HCT116 (cell line): ENCODE measurements around the gene GALR2. TPM values are rescaled to one million over a fixed set of nuclear protein-coding genes. Genes with fewer than 3 reads are reported as not detected.

ENCODE experiments used
- ATAC-seq: fragments of 200-7000 bp; cut with Tn5 transposase; 2 replicates; pipeline ENCODE4 v1.9.1; 2020; ENCODE audit warnings: mild to moderate bottlenecking, moderate library complexity
- BruUV-seq: library from RNA; stranded (reverse); fragments of 400-500 nt; replicated peaks from 2 replicates; lab custom pipeline; 2021; lab: Mats Ljungman, UMichigan
- CTCF ChIA-PET: fragments of 300-600 bp; sonication (Branson Sonifier 250); formaldehyde crosslinking; loops from one replicate; lab custom pipeline; 2021; ENCODE audit warnings: antibody characterized with exemption; lab: Charles Lee
- POLR2A ChIA-PET: fragments of 300-600, 350-600 bp; sonication (Branson Sonifier 250); formaldehyde crosslinking; loops from one replicate; lab custom pipeline; 2021; ENCODE audit warnings: antibody characterized with exemption; lab: Charles Lee
- RAD21 ChIA-PET, 2 experiments: fragments of 300-600 bp; sonication (Branson Sonifier 250); formaldehyde crosslinking; loops; one replicate each; lab custom pipeline; 2023; ENCODE audit warnings: low total read pairs in 2 of 2; ENCODE audit not compliant: uncharacterized antibody in 2 of 2, unreplicated experiment in 2 of 2, low non-redundant PET in 1 of 2; lab: Charles Lee
- DNase-seq: peaks from one replicate; pipeline ENCODE4 v3.0.0-alpha.2; 2010; ENCODE audit warnings: low read depth, low spot score
- H2AFZ ChIP-seq: fragments of 200-600 bp; shearing (Covaris generic), sonication (generic); 2 replicates; pipeline ENCODE4 v1.6.1; 2017; ENCODE audit warnings: low read depth, mixed run types, mixed read lengths, antibody characterized with exemption, low read length; ENCODE audit not compliant: poor library complexity, severe bottlenecking
- H3K27ac ChIP-seq: 2 replicates; pipeline ENCODE4 v1.5.1; 2012; ENCODE audit warnings: low read depth, low read length
- H3K27me3 ChIP-seq: fragments of 200-600 bp; sonication (generic); 2 replicates; pipeline ENCODE4 v1.6.1; 2016; ENCODE audit warnings: mixed run types, low read length, mixed read lengths; ENCODE audit not compliant: insufficient read depth
- H3K36me3 ChIP-seq, 2 experiments: fragments of 200-500 bp in 1 of 2; fragments of 200-600 bp in 1 of 2; sonication (Bioruptor generic) in 1 of 2; sonication (generic) in 1 of 2; 2 replicates each; pipeline versions ENCODE4 v1.5.1 to v1.6.1; 2014 to 2016; ENCODE audit warnings: low read length in 2 of 2, inconsistent platforms in 1 of 2, mixed read lengths in 1 of 2, mixed run types in 1 of 2; ENCODE audit not compliant: insufficient read depth in 2 of 2, control insufficient read depth in 1 of 2
- H3K4me1 ChIP-seq, 2 experiments: fragments of 200-600 bp in 1 of 2; sonication (generic) in 1 of 2; 2 replicates each; pipeline versions ENCODE4 v1.5.1 to v1.6.1; 2012 to 2017; ENCODE audit warnings: low read length in 2 of 2, inconsistent platforms in 1 of 2, mild to moderate bottlenecking in 1 of 2, mixed read lengths in 1 of 2, mixed run types in 1 of 2, moderate library complexity in 1 of 2; ENCODE audit not compliant: insufficient read depth in 2 of 2, control insufficient read depth in 1 of 2
- H3K4me2 ChIP-seq: fragments of 200-600 bp; sonication (generic); 2 replicates; pipeline ENCODE4 v1.6.1; 2017; ENCODE audit warnings: mixed run types, low read length, mixed read lengths
- H3K4me3 ChIP-seq, 2 experiments: fragments of 200-600 bp in 1 of 2; sonication (generic) in 1 of 2; replicated peaks in 1 of 2; 2 replicates each; pipeline ENCODE4 v1.5.1; 2011 to 2016; ENCODE audit warnings: low read length in 2 of 2, control low read depth in 1 of 2, low read depth in 1 of 2, mild to moderate bottlenecking in 1 of 2, mixed read lengths in 1 of 2, mixed run types in 1 of 2
- H3K79me2 ChIP-seq: fragments of 200-600 bp; sonication (generic); 2 replicates; pipeline ENCODE4 v1.6.1; 2017; ENCODE audit warnings: mild to moderate bottlenecking, mixed run types, low read length, moderate library complexity, mixed read lengths; ENCODE audit not compliant: insufficient read depth
- H3K9ac ChIP-seq: fragments of 200-600 bp; sonication (generic); 2 replicates; pipeline ENCODE4 v1.6.1; 2016; ENCODE audit warnings: low read length, mixed read lengths
- H3K9me2 ChIP-seq: fragments of 200-600 bp; sonication (generic), shearing (Covaris generic); 2 replicates; pipeline ENCODE4 v1.6.1; 2017; ENCODE audit warnings: mixed run types, mild to moderate bottlenecking, moderate library complexity; ENCODE audit not compliant: insufficient read depth
- H3K9me3 ChIP-seq, 2 experiments: fragments of 200-500 bp in 1 of 2; fragments of 200-600 bp in 1 of 2; sonication (Bioruptor generic) in 1 of 2; sonication (generic) in 1 of 2; 2 replicates each; pipeline ENCODE4 v1.6.1; 2014 to 2017; ENCODE audit warnings: low read length in 2 of 2, mixed read lengths in 2 of 2, inconsistent platforms in 1 of 2, low read depth in 1 of 2, mild to moderate bottlenecking in 1 of 2, mixed run types in 1 of 2, moderate library complexity in 1 of 2; ENCODE audit not compliant: control insufficient read depth in 1 of 2, insufficient read depth in 1 of 2
- H4K20me1 ChIP-seq: fragments of 200-600 bp; sonication (generic), shearing (Covaris generic); 2 replicates; pipeline ENCODE4 v1.6.1; 2017; ENCODE audit warnings: mixed run types, mild to moderate bottlenecking, moderate library complexity; ENCODE audit not compliant: insufficient read depth
- CBX3 ChIP-seq: IDR thresholded peaks from 2 replicates; pipeline ENCODE4 v1.6.1; 2012; ENCODE audit warnings: low read depth
- EZH2 ChIP-seq: fragments of 200-600 bp; sonication (generic); IDR thresholded peaks from 2 replicates; pipeline ENCODE4 v1.6.1; 2017; ENCODE audit warnings: antibody characterized with exemption, mixed run types
- EZH2phosphoT487 ChIP-seq: fragments of 200-600 bp; IDR thresholded peaks from 2 replicates; pipeline ENCODE4 v1.6.1; 2018; ENCODE audit warnings: antibody characterized with exemption, borderline replicate concordance
- FOSL1 ChIP-seq: IDR thresholded peaks from 2 replicates; pipeline ENCODE4 v1.6.1; 2012; ENCODE audit warnings: low read depth
- POLR2AphosphoS5 ChIP-seq: IDR thresholded peaks from 2 replicates; pipeline ENCODE4 v1.6.1; 2011; ENCODE audit warnings: mild to moderate bottlenecking, low read depth, low read length, moderate library complexity
- SIN3A ChIP-seq: IDR thresholded peaks from 2 replicates; pipeline ENCODE4 v1.6.1; 2012; ENCODE audit warnings: low read depth
- SRF ChIP-seq: IDR thresholded peaks from 2 replicates; pipeline ENCODE4 v1.6.1; 2012; ENCODE audit warnings: low read depth
- YY1 ChIP-seq: IDR thresholded peaks from 2 replicates; pipeline ENCODE4 v1.6.1; 2011; ENCODE audit warnings: low read length, low read depth, moderate library complexity, mild to moderate bottlenecking; ENCODE audit not compliant: insufficient replicate concordance; ENCODE audit errors: extremely low read depth
- ZFX ChIP-seq: fragments of 450-650 bp; IDR thresholded peaks from 2 replicates; pipeline ENCODE4 v1.6.1; 2017
- intact Hi-C: fragments of 100-400 bp; cut with micrococcal nuclease; formaldehyde crosslinking; loops from 2 replicates; pipeline ENCODE4 v1.10.0; 2022
- total RNA-seq: library from RNA; stranded (reverse); gene quantifications from one replicate; pipeline ENCODE4 v1.2.1, GENCODE V29; 2021; ENCODE audit not compliant: unreplicated experiment
- TF ChIP-seq, protein P1 (sequence below): IDR thresholded peaks from 2 replicates; pipeline ENCODE4 v1.6.1; 2012
- TF ChIP-seq, protein P2 (sequence below): IDR thresholded peaks from 2 replicates; pipeline ENCODE4 v1.6.1; 2012; ENCODE audit warnings: low read depth
- TF ChIP-seq, protein P3 (sequence below): IDR thresholded peaks from 2 replicates; pipeline ENCODE4 v1.6.1; 2011; ENCODE audit warnings: mild to moderate bottlenecking, low read length, moderate library complexity; ENCODE audit not compliant: insufficient replicate concordance; ENCODE audit errors: extremely low read depth

The GALR2 gene
- total RNA-seq, 1 experiment from 2014 or later = 0.27 TPM

DNA sequence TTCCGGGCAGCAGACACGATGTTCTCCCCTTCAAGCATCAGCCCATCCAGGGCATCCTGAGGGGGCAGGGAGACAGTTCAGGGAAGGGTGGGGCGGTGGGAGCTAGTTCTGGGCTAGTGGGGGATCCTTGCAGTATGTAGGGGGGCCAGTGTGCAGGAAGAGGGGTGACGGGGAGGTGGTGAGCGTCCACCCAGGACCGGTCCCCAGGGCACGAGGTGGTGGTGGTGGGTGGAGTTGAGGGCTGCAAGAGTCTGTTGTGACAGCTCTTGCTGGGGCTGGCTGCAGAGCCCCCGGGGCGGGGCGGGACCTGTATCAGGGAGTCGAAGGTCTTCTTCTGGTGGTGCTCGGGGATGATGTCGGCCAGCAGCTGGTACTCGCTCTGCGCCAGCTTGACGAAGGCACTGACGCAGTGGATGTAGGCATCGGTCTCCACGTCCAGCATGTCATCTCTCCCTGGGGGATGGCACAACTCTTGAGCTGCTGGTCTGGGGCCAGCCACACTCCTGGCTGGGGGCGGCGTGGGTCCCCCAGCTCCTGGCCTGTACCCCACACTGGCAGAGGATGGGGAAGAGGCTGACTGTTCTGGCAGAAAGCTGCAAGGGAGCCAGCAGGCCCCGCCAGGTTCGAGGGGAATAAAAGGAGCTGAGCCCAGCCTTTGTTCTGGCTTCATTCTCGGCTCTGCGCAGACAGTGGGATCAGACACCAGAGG lies 14.4 kb downstream of the GALR2 start:
- DNase-seq = no peak
- H2AFZ ChIP-seq = no peak overlapping the region
- no TSS peak for BruUV-seq
- no peak overlapping the region for H3K4me2 ChIP-seq
- H3K9me2 ChIP-seq = no peaks in the 10 kb centered on the region
- no peaks in the 10 kb centered on the region for H3K4me1 ChIP-seq
- no peak for TF ChIP-seq EZH2
- no peak for TF ChIP-seq FOSL1
- TF ChIP-seq SIN3A = no peak
- TF ChIP-seq ZFX = no peak
- TF ChIP-seq POLR2AphosphoS5 = no peak
- no peak for TF ChIP-seq YY1
- TF ChIP-seq, all 23 proteins: peak for 0
- H3K27me3 ChIP-seq = no peaks in the 10 kb centered on the region
- H3K9ac ChIP-seq = no peak overlapping the region
- H3K9me3 ChIP-seq = no peaks in the 10 kb centered on the region
- POLR2A ChIA-PET = no interaction called here
- H4K20me1 ChIP-seq = no peaks in the 10 kb centered on the region
- no peaks in the 10 kb centered on the region; the same call in 1 of the 2 replicates for H3K79me2 ChIP-seq
- intact Hi-C loops = no loop called here
- H3K36me3 ChIP-seq = peaks cover 38 to 49% of the 10 kb centered on the region in 2 experiments; a peak in 3 of 4 replicates
- CTCF ChIA-PET = interaction anchor here (1.2 kb wide), 1 partner anchor 75 kb away, joined by 4 read pairs; no protein-coding TSS in a partner anchor
- H3K4me3 ChIP-seq = no peak overlapping the region
- RAD21 ChIA-PET = no interaction called here
- ATAC-seq = no peak
- no peak overlapping the region for H3K27ac ChIP-seq

DNA sequence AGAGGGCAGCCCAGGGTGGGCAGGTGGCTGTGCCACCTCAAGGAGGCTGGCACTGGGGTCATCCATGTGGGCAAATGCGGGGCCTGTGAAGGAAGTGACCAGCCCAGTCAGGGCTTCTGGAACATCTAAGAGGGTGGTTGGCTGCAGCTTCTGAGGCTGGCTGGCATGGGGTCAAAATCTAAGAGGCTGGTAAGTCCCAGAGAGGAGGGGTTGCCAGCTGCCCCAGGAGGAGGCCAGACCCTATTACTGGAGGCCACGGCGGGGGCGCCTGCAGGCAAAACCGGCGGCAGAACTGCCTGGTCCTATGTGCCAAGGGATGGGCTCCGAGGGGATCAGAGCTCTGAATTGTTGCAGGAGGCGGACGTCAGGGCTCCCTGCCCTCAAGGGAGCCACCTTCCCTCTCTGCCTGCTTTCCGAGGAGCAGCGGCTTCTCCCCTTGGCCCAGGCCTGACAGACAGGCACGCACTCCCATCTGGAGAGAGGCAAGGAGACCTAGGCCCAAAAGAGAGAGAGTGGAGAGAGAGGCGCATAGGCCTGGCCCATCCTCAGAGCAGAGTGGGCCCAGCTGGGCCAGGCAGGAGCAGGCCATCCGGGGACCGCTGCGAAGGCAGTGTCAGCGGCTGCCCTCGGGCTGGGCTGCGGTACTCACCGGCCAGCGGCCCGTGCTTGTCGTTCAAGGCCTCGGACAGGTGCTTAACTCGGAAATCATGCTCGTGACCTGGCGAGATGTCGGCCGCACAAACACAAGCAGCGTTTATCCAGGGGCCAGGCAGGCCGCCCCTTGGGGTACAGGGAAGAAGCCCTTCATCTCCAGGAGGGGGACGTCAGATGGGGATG lies 15.3 kb downstream of the GALR2 start:
- CTCF ChIA-PET = interaction anchor here (1.2 kb wide), 1 partner anchor 76 kb away, joined by 4 read pairs; no protein-coding TSS in a partner anchor
- no peak overlapping the region for H3K4me3 ChIP-seq
- no peak for DNase-seq
- H3K9me2 ChIP-seq = no peaks in the 10 kb centered on the region
- RAD21 ChIA-PET = no interaction called here
- no peaks in the 10 kb centered on the region for H3K9me3 ChIP-seq
- intact Hi-C loops = no loop called here
- H3K4me2 ChIP-seq = no peak overlapping the region
- peaks cover 33 to 44% of the 10 kb centered on the region in 2 experiments; a peak in 3 of 4 replicates for H3K36me3 ChIP-seq
- H3K79me2 ChIP-seq = no peaks in the 10 kb centered on the region; the same call in 1 of the 2 replicates
- BruUV-seq = no TSS peak
- no peak overlapping the region for H2AFZ ChIP-seq
- no peaks in the 10 kb centered on the region for H3K27me3 ChIP-seq
- H3K27ac ChIP-seq = no peak overlapping the region
- H3K4me1 ChIP-seq = peaks cover 4 to 8% of the 10 kb centered on the region in 2 experiments
- H4K20me1 ChIP-seq = no peaks in the 10 kb centered on the region
- ATAC-seq = no peak
- POLR2A ChIA-PET = no interaction called here
- no peak overlapping the region for H3K9ac ChIP-seq
- TF ChIP-seq CBX3 (no peak), SRF (no peak), EZH2phosphoT487 (no peak)
- TF ChIP-seq, protein P1, sequence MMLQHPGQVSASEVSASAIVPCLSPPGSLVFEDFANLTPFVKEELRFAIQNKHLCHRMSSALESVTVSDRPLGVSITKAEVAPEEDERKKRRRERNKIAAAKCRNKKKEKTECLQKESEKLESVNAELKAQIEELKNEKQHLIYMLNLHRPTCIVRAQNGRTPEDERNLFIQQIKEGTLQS = no peak
- TF ChIP-seq, protein P2, sequence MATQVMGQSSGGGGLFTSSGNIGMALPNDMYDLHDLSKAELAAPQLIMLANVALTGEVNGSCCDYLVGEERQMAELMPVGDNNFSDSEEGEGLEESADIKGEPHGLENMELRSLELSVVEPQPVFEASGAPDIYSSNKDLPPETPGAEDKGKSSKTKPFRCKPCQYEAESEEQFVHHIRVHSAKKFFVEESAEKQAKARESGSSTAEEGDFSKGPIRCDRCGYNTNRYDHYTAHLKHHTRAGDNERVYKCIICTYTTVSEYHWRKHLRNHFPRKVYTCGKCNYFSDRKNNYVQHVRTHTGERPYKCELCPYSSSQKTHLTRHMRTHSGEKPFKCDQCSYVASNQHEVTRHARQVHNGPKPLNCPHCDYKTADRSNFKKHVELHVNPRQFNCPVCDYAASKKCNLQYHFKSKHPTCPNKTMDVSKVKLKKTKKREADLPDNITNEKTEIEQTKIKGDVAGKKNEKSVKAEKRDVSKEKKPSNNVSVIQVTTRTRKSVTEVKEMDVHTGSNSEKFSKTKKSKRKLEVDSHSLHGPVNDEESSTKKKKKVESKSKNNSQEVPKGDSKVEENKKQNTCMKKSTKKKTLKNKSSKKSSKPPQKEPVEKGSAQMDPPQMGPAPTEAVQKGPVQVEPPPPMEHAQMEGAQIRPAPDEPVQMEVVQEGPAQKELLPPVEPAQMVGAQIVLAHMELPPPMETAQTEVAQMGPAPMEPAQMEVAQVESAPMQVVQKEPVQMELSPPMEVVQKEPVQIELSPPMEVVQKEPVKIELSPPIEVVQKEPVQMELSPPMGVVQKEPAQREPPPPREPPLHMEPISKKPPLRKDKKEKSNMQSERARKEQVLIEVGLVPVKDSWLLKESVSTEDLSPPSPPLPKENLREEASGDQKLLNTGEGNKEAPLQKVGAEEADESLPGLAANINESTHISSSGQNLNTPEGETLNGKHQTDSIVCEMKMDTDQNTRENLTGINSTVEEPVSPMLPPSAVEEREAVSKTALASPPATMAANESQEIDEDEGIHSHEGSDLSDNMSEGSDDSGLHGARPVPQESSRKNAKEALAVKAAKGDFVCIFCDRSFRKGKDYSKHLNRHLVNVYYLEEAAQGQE = no peak
- TF ChIP-seq, protein P3, sequence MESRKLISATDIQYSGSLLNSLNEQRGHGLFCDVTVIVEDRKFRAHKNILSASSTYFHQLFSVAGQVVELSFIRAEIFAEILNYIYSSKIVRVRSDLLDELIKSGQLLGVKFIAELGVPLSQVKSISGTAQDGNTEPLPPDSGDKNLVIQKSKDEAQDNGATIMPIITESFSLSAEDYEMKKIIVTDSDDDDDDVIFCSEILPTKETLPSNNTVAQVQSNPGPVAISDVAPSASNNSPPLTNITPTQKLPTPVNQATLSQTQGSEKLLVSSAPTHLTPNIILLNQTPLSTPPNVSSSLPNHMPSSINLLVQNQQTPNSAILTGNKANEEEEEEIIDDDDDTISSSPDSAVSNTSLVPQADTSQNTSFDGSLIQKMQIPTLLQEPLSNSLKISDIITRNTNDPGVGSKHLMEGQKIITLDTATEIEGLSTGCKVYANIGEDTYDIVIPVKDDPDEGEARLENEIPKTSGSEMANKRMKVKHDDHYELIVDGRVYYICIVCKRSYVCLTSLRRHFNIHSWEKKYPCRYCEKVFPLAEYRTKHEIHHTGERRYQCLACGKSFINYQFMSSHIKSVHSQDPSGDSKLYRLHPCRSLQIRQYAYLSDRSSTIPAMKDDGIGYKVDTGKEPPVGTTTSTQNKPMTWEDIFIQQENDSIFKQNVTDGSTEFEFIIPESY = no peak
